ENCODE data around the gene CACNG6. TPM values are rescaled to one million over a fixed set of nuclear protein-coding genes. Genes with fewer than 3 reads are reported as not detected.

CACNG6 gene
- polyA plus RNA-seq, 1 experiment = 0.04 TPM

DNA sequence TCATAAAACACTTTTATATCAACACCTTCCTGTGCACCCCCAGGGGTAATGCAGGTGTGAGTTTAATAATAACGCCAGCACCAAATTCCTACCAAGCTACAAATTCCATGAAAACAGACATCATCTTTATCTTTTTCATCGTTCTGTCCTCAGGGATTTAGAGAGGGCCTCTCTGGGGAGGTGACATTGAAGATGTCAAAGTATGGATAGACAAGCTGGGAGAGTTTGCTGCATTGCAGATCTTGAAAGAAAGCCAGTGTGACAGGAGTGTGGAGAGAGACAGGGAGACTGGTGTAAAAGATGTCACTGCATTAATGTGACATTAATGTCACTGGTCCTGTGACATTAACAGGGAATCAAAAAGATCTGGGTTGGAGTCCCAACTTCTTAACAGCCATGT lies 10.1 kb downstream of the CACNG6 start:
- DNase-seq (ENCODE audit: low read depth) = no peak
- TF ChIP-seq, protein P1, sequence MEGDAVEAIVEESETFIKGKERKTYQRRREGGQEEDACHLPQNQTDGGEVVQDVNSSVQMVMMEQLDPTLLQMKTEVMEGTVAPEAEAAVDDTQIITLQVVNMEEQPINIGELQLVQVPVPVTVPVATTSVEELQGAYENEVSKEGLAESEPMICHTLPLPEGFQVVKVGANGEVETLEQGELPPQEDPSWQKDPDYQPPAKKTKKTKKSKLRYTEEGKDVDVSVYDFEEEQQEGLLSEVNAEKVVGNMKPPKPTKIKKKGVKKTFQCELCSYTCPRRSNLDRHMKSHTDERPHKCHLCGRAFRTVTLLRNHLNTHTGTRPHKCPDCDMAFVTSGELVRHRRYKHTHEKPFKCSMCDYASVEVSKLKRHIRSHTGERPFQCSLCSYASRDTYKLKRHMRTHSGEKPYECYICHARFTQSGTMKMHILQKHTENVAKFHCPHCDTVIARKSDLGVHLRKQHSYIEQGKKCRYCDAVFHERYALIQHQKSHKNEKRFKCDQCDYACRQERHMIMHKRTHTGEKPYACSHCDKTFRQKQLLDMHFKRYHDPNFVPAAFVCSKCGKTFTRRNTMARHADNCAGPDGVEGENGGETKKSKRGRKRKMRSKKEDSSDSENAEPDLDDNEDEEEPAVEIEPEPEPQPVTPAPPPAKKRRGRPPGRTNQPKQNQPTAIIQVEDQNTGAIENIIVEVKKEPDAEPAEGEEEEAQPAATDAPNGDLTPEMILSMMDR (IDR thresholded peaks at IDR 0.05; ENCODE audit: insufficient read depth, low read depth, low read length) = no peak
- Histone ChIP-seq H3K36me3 (ENCODE audit: control insufficient read depth, insufficient read depth, low read length) (no peaks in the 10 kb centered on the region), H3K27me3 (ENCODE audit: control insufficient read depth, insufficient read depth, low read length) (peaks cover 6% of the 10 kb centered on the region), H3K4me3 (ENCODE audit: low read depth, low read length) (no peak overlapping the region)
- POLR2A ChIA-PET = no interaction called here
- CTCF ChIA-PET = no interaction called here

DNA sequence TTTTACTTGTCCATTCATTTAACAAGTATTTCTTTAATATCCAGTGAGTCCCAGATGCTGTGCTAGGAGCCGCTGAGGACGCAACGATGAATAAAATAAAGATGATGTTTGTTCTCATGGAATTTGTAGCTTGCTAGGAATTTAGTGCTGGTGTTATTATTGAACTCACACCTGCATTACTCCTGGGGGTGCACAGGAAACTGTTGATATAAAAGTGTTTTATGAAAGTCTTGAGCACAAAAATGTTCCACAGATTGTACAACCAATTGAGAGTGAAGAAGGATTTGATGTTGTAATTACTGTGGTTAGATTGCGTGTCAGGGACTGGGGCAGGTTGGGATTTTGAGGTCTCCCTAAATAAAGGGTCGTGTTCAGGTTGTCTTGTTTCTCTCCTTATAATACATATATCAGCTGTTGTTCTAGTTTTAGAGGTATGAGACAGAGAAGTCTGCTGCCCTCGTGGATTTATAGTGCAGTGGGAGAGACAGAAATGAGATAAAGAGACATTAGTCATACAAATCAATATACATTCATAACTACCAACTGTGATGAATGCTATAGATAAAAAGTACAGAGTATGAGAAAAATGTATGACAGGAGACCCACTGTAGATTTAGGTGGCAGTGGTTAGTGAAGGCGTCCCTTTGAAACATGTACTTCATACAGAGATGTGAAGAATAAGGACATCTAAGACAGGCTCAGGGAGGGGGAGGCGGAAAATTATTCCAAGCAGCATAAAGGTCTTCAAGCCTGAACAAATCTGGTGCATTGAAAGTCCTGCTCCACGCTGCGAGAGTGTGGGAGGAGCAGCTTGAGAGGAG lies 11.3 kb downstream of the CACNG6 start:
- POLR2A ChIA-PET = no interaction called here
- TF ChIP-seq, protein P1 (IDR thresholded peaks at IDR 0.05; ENCODE audit: insufficient read depth, low read depth, low read length) = no peak
- Histone ChIP-seq H3K27me3 (ENCODE audit: control insufficient read depth, insufficient read depth, low read length) (peaks cover 6% of the 10 kb centered on the region), H3K36me3 (ENCODE audit: control insufficient read depth, insufficient read depth, low read length) (no peaks in the 10 kb centered on the region), H3K4me3 (ENCODE audit: low read depth, low read length) (no peak overlapping the region)
- CTCF ChIA-PET = no interaction called here
- no peak for DNase-seq (ENCODE audit: low read depth)

DNA sequence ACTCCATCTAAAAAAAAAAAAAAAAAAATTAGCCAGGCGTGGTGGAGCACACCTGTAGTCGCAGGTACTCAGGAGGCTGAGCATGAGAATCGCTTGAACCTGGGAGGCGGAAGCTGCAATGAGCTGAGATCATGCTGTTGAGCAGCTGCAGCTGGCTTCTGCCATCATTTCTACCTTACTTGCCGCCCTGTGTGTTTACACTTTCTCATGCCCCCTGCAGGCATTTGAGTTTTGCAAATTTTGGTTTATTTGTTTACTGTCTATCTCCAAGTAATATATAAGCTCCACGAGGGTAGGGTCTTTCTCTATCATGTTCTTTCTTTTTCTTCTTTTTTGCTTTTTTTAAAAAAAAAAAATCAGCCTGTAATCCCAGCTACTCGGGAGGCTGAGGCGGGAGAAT lies 18.0 kb downstream of the CACNG6 start:
- no peak for DNase-seq (ENCODE audit: low read depth)
- CTCF ChIA-PET = interaction anchor here (3.2 kb wide), 1 partner anchor 14 kb away, joined by 13 read pairs; no protein-coding TSS in a partner anchor
- Histone ChIP-seq H3K4me3 (ENCODE audit: low read depth, low read length) (no peak overlapping the region), H3K27me3 (ENCODE audit: control insufficient read depth, insufficient read depth, low read length) (no peaks in the 10 kb centered on the region), H3K36me3 (ENCODE audit: control insufficient read depth, insufficient read depth, low read length) (no peaks in the 10 kb centered on the region)
- TF ChIP-seq, protein P1 (IDR thresholded peaks at IDR 0.05; ENCODE audit: insufficient read depth, low read depth, low read length) = no peak
- POLR2A ChIA-PET = no interaction called here

DNA sequence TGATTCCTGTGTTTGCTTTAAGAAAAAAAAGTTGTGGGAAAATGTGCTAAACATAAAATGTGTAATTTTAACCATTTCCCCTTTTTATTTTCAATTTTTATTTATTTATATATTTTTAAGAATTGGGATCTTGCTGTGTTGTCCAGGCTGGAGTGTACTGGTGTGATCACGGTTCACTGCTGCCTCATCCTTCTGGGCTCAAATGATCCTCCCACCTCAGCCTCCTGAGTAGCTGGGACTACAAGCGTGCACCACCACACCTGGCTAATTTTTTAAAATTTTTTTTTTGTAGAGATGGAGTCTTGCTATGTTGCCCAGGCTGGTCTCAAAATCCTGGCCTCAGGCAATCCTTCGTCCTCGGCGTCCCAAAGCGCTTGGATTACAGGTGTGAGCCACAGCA lies 19.0 kb downstream of the CACNG6 start:
- Histone ChIP-seq H3K27me3 (ENCODE audit: control insufficient read depth, insufficient read depth, low read length) (no peaks in the 10 kb centered on the region; the same call in 1 of the 2 replicates), H3K4me3 (ENCODE audit: low read depth, low read length) (no peak overlapping the region), H3K36me3 (ENCODE audit: control insufficient read depth, insufficient read depth, low read length) (no peaks in the 10 kb centered on the region)
- ChIA-PET CTCF (interaction anchor here (0.6 to 1.4 kb wide), 2 partner anchors 13 to 217 kb away, joined by 3 to 9 read pairs; no protein-coding TSS in a partner anchor), POLR2A (no interaction called here)
- TF ChIP-seq, protein P1 (IDR thresholded peaks at IDR 0.05; ENCODE audit: insufficient read depth, low read depth, low read length) = no peak
- DNase-seq (ENCODE audit: low read depth) = no peak

DNA sequence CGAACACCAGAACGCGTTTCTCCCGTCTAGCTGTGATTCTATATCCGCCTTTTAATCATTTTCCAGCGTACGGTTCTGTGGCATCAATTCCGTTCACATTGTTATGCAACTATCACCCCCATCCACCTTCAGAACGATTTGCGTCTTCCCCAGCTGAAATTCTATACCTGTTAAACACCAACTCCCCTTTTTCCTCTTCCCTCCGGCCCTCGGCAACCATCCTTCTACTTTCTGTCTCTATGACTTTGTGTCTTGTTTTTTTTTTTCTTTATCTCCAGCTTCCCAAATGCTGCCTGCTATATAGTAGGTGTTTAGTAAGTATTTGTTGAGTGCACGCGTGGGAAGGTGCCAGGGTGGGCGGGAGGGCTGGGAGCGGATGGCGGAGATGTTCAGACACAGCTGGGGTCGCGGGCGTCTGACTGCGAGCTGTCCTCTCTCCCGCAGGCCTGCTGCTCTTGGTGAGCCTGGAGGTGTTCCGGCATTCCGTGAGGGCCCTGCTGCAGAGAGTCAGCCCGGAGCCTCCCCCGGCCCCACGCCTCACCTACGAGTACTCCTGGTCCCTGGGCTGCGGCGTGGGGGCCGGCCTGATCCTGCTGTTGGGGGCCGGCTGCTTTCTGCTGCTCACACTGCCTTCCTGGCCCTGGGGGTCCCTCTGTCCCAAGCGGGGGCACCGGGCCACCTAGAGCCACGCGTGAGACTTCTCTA lies 20.2 kb downstream of the CACNG6 start:
- POLR2A ChIA-PET = no interaction called here

More for the DNA sequence above, 20.2 kb downstream of the CACNG6 start:
- Histone ChIP-seq H3K27me3 (ENCODE audit: control insufficient read depth, insufficient read depth, low read length) (no peaks in the 10 kb centered on the region; the same call in 1 of the 2 replicates), H3K4me3 (ENCODE audit: low read depth, low read length) (no peak overlapping the region), H3K36me3 (ENCODE audit: control insufficient read depth, insufficient read depth, low read length) (no peaks in the 10 kb centered on the region)
- no peak for DNase-seq (ENCODE audit: low read depth)
- TF ChIP-seq, protein P1 (IDR thresholded peaks at IDR 0.05; ENCODE audit: insufficient read depth, low read depth, low read length) = no peak
- CTCF ChIA-PET = interaction anchor here (0.6 to 1.4 kb wide), 2 partner anchors 12 to 15 kb away, joined by 3 to 9 read pairs; no protein-coding TSS in a partner anchor

Measured in BJ (cell line).